HepG2 (cell line): Measurements from ENCODE around the gene NXPH4. TPM values are rescaled to one million over a fixed set of nuclear protein-coding genes. Genes with fewer than 3 reads are reported as not detected.
A peak's percentile ranks its signal among the peaks of the same experiment; 100 is the strongest.

Source experiments
- CREB3 ChIP-seq: sonication (generic); formaldehyde crosslinking; IDR thresholded peaks from 2 replicates; pipeline ENCODE4 v1.5.0; 2020; ENCODE audit warnings: missing genetic modification reagents
- ERF ChIP-seq: IDR thresholded peaks from 2 replicates; pipeline ENCODE4 v1.6.1; 2018; ENCODE audit warnings: missing biosample characterization, missing genetic modification reagents
- GPN1 ChIP-seq: sonication (generic); formaldehyde crosslinking; IDR thresholded peaks from 2 replicates; pipeline ENCODE4 v1.5.1; 2020; ENCODE audit warnings: missing genetic modification reagents, borderline replicate concordance
- HIC2 ChIP-seq: sonication (generic); formaldehyde crosslinking; IDR thresholded peaks from 2 replicates; pipeline ENCODE4 v1.9.0; 2022; ENCODE audit warnings: low read depth, missing genetic modification reagents
- HNRNPL ChIP-seq: fragments of 200-400 bp; formaldehyde crosslinking; IDR thresholded peaks from 2 replicates; pipeline ENCODE4 v1.6.1; 2017; ENCODE audit warnings: mild to moderate bottlenecking, low read depth, low read length
- IKZF4 ChIP-seq: sonication (generic); formaldehyde crosslinking; IDR thresholded peaks from 2 replicates; pipeline ENCODE4 v1.5.1; 2020; ENCODE audit warnings: borderline replicate concordance, mild to moderate bottlenecking, low read depth, missing genetic modification reagents; ENCODE audit errors: not compliant biosample characterization
- KDM2A ChIP-seq: sonication (generic); formaldehyde crosslinking; IDR thresholded peaks from 2 replicates; pipeline ENCODE4 v1.4.0; 2020; ENCODE audit warnings: low read depth, missing genetic modification reagents, borderline replicate concordance
- MXD4 ChIP-seq: IDR thresholded peaks from 2 replicates; pipeline ENCODE4 v1.6.1; 2016; ENCODE audit warnings: mild to moderate bottlenecking, missing biosample characterization, missing genetic modification reagents
- NFATC3 ChIP-seq: sonication (generic); formaldehyde crosslinking; IDR thresholded peaks from 2 replicates; pipeline ENCODE4 v1.5.1; 2020; ENCODE audit warnings: mild to moderate bottlenecking, missing genetic modification reagents
- NFE2L2 ChIP-seq: fragments of 150-350 bp; IDR thresholded peaks from 2 replicates; pipeline ENCODE4 v1.6.1; 2014; ENCODE audit warnings: low read length
- PREB ChIP-seq: sonication (generic); formaldehyde crosslinking; IDR thresholded peaks from 2 replicates; pipeline ENCODE4 v1.4.0; 2020; ENCODE audit warnings: missing genetic modification reagents
- RBM39 ChIP-seq: fragments of 200-400 bp; formaldehyde crosslinking; IDR thresholded peaks from one replicate; pipeline ENCODE4 v1.6.1; 2018; ENCODE audit warnings: antibody characterized with exemption, mild to moderate bottlenecking, low read depth, low read length; ENCODE audit not compliant: poor library complexity, severe bottlenecking
- SKIL ChIP-seq: sonication (generic); formaldehyde crosslinking; IDR thresholded peaks from 2 replicates; pipeline ENCODE4 v1.8.0; 2022; ENCODE audit warnings: missing genetic modification reagents, mild to moderate bottlenecking, moderate library complexity, borderline replicate concordance
- SRF ChIP-seq: IDR thresholded peaks from 2 replicates; pipeline ENCODE4 v1.6.1; 2011; ENCODE audit warnings: mild to moderate bottlenecking, low read depth, low read length, moderate library complexity
- XRCC5 ChIP-seq: fragments of 200-400 bp; formaldehyde crosslinking; optimal IDR thresholded peaks from 2 replicates; pipeline ENCODE3; 2017; ENCODE audit warnings: mild to moderate bottlenecking, low read length
- ZFP37 ChIP-seq: sonication (generic); formaldehyde crosslinking; IDR thresholded peaks from 2 replicates; pipeline ENCODE4 v1.4.0; 2020; ENCODE audit warnings: missing genetic modification reagents, borderline replicate concordance
- ZFX ChIP-seq: sonication (generic); formaldehyde crosslinking; IDR thresholded peaks from 2 replicates; pipeline ENCODE4 v1.4.0; 2020; ENCODE audit warnings: mild to moderate bottlenecking, low read depth, missing genetic modification reagents, moderate library complexity
- ZNF263 ChIP-seq: sonication (generic); formaldehyde crosslinking; IDR thresholded peaks from 2 replicates; pipeline ENCODE4 v1.4.0; 2020; ENCODE audit warnings: missing genetic modification reagents
- ZNF275 ChIP-seq: sonication (generic); formaldehyde crosslinking; IDR thresholded peaks from 2 replicates; pipeline ENCODE4 v1.8.0; 2022; ENCODE audit warnings: missing genetic modification reagents, mild to moderate bottlenecking, inconsistent platforms, borderline replicate concordance
- ZNF430 ChIP-seq: sonication (generic); formaldehyde crosslinking; IDR thresholded peaks from 2 replicates; pipeline ENCODE4 v1.9.0; 2021; ENCODE audit warnings: mild to moderate bottlenecking, missing genetic modification reagents
- ZNF460 ChIP-seq: sonication (generic); formaldehyde crosslinking; IDR thresholded peaks from 2 replicates; pipeline ENCODE4 v1.5.1; 2020; ENCODE audit warnings: missing genetic modification reagents, mild to moderate bottlenecking, borderline replicate concordance
- ZNF530 ChIP-seq: sonication (generic); formaldehyde crosslinking; IDR thresholded peaks from 2 replicates; pipeline ENCODE4 v1.5.0; 2020; ENCODE audit warnings: low read depth, mild to moderate bottlenecking, missing genetic modification reagents
- ZNF558 ChIP-seq: sonication (generic); formaldehyde crosslinking; IDR thresholded peaks from 2 replicates; pipeline ENCODE4 v1.9.0; 2022; ENCODE audit warnings: mild to moderate bottlenecking, missing genetic modification reagents, borderline replicate concordance
- polyA plus RNA-seq, 8 experiments: library from polyadenylated mRNA; depleted of rRNA in 3 of 8; stranded (reverse) in 7 of 8; unstranded in 1 of 8; fragments of >200 nt; fragmentation: Illumina TruSeq in 4 of 8; extraction: Trizol in 4 of 8; gene quantifications; 2 replicates each; pipeline versions ENCODE4 v1.2.1 to v1.2.3, GENCODE V29; 2011 to 2016; ENCODE audit warnings: low read depth in 4 of 8, missing spikeins in 1 of 8, mixed read lengths in 1 of 8; ENCODE audit not compliant: insufficient read depth in 1 of 8
- total RNA-seq, 5 experiments: library from RNA; depleted of rRNA; stranded (reverse); fragments of >200 nt; fragmentation: Illumina TruSeq; extraction: Trizol; gene quantifications; 2 replicates each; pipeline ENCODE4 v1.2.3, GENCODE V29; 2016; ENCODE audit warnings: low read depth in 1 of 5

Gene NXPH4
- total and polyA plus RNA-seq, 2 of the 13 experiments (the other 11 are each of a cell fraction or from before 2014, with no cell fraction given), result 0.13 TPM; not detected in 1

- TF ChIP-seq ZFP37 (CRISPR knock-in tag) (no peak), KDM2A (peak; percentile 65; the same call in 1 of the 2 replicates), ZNF530 (CRISPR knock-in tag) (no peak), ZNF263 (CRISPR knock-in tag) (peak; percentile 19; the same call in 1 of the 2 replicates), ZFX (CRISPR knock-in tag) (peak; percentile 46), NFATC3 (CRISPR knock-in tag) (no peak), CREB3 (no peak), GPN1 (no peak), ZNF558 (CRISPR knock-in tag) (no peak), ZNF430 (CRISPR knock-in tag) (no peak), ERF (CRISPR knock-in tag) (no peak), SKIL (no peak), RBM39 (no peak), XRCC5 (peak; percentile 44), PREB (no peak), HIC2 (CRISPR knock-in tag) (peak; percentile 59), IKZF4 (CRISPR knock-in tag) (no peak), SRF (no peak), MXD4 (no peak), HNRNPL (peak; percentile 97), ZNF460 (CRISPR knock-in tag) (no peak), NFE2L2 (no peak), ZNF275 (CRISPR knock-in tag) (no peak)
Measured at GRCh38 chr12:57235017-57235727, 18.6 kb downstream of the NXPH4 start (continued).
